ENCODE data around the gene FRAS1.
"Not testable (repeated sequence)": the region's sequence is repeated elsewhere in the genome, so short reads cannot be mapped to it uniquely, and the experiment has no call there.

Gene FRAS1

DNA sequence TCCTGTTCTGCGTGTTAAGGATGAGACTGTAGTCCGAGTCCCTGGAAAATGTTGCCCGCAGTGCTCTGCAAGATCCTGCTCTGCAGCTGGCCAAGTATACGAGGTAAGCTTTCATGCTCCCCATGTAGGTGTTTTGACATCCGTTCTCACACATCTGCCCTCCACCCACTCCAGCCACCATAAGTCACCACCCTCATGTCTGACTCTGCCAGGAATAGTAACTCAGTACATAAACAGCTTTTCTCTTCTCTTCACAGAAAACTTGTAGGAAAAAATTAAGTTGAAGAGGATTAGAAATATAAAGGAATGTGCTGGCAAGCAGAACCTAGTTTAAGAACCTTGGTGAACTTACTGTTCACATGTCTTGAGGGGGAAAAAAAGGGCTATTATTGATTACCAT is 207.9 kb downstream of the FRAS1 start:
- in situ Hi-C loops (cut with HindIII; ENCODE audit: low sequenced_read_pairs): no loop called here

DNA sequence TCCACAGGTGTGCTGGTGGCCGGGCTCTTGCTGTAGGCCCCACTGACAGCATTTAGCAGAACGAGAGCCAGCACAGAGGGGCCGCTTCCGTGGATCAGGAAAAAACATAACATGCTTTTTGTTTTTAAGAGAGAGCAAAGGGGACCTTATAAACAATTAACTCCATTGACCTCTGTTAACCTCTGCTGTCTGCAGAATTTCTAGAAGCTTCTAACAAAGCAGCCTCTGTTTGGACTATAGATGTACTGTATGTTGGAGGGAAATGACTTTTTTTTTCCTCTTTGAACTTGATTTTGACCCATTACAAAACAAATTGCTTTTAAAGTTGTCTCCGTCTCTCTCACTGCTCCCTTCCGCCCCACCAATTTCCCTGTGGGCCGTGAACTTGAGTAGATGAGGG is 210.7 kb downstream of the FRAS1 start:
- in situ Hi-C loops (cut with HindIII; ENCODE audit: low sequenced_read_pairs): no loop called here

DNA sequence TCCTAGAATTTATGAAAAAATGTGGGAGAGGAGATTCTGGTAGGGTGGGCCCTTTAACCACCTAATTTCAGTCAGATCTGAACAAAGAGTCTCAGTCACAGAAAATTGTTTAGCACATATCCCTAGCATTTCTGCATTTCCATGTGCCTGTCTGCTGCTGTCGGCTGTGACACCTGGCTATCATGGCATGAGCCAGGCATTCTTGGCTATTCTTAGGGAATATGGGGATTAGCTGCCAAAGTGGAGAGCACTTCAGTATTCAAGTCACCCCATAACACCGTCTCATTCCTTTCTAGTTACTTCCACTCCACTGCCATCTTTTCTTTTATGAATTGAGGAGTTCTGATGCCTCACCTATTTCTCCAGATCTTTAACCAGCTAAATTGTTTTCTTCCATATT is 211.5 kb downstream of the FRAS1 start:
- in situ Hi-C loops (cut with HindIII; ENCODE audit: low sequenced_read_pairs): no loop called here

DNA sequence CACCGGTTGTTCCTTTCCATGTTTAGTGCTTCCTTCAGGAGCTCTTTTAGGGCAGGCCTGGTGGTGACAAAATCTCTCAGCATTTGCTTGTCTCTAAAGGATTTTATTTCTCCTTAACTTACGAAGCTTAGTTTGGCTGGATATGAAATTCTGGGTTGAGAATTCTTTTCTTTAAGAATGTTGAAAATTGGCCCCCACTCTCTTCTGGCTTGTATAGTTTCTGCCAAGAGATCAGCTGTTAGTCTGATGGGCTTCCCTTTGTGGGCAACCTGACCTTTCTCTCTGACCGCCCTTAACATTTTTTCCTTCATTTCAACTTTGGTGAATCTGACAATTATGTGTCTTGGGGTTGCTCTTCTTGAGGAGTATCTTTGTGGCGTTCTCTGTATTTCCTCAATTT is 218.3 kb downstream of the FRAS1 start:
- in situ Hi-C loops (cut with HindIII; ENCODE audit: low sequenced_read_pairs): not testable (repeated sequence)

DNA sequence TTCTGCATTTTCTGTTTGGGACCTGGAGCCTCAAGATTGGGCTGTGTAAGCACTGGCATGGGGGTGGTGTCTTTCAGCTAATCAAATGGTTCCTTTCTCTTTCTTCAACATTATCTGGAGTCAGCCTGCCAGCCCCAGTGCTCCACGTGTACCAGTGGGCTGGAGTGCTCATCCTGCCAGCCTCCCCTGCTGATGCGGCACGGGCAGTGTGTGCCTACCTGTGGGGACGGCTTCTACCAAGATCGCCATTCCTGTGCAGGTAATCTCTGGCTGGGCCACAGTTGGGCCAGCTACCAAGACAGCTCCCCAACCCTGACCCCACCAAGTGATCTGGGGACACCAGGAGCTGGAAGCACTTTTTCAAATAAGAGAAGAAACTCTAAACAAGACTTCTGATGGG is 229.2 kb downstream of the FRAS1 start:
- in situ Hi-C loops (cut with HindIII; ENCODE audit: low sequenced_read_pairs): no loop called here

DNA sequence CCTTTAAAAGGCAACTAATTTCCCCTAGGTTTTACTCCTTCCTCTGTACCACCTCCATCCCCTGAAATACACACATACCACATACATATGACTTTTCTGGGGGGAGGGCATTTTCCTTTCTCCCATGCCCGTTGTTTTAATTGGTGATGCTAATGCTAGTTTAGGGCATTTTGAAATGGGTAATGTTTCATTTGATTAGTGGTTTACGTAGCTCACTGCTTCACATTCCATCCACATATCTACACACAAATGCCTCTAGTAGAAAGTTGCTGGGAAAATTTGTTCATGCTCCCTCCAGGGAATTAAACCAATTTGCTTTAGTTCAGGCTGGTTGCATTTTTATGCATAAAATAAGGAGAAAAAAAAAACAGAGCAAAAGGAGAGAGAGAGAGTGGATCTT is 231.2 kb downstream of the FRAS1 start:
- in situ Hi-C loops (cut with HindIII; ENCODE audit: low sequenced_read_pairs): no loop called here

DNA sequence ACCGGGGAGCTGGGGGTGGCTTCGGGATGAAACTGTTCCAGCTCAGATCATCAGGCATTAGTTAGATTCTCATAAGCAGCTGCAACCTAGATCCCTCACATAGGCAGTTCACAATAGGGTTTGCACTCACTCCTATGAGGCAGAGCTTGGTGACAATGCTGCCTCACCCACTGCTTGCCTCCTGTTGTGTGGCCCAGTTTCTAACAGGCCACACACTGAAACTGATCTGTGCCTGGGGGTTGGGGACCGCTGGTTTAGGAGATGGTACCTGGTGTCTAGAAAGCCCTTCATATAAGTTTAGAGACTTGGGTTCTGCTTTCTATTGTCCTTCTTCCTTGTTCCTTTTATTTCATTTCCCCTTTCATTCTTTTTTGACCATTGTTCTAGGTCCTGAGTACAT is 234.2 kb downstream of the FRAS1 start:
- in situ Hi-C loops (cut with HindIII; ENCODE audit: low sequenced_read_pairs): no loop called here

DNA sequence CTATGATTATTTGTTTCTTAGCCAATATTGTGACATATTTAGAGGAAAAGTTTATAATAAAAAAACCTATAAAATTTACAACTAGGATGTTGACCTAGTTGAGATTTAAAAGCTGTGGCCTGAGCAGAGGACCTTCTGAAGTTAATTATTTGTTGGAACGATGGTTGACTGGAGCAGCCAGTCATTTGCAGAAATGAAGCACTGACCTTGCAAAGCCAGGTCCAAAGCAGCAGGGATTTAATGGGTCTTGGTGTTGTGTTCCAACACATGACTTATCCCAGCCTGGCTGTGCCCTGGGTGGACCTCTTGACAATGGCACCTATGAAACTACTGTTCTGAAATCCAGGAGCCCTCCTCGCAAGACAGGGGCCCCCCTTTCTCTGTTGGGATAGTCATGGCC is 235.2 kb downstream of the FRAS1 start:
- in situ Hi-C loops (cut with HindIII; ENCODE audit: low sequenced_read_pairs): no loop called here

DNA sequence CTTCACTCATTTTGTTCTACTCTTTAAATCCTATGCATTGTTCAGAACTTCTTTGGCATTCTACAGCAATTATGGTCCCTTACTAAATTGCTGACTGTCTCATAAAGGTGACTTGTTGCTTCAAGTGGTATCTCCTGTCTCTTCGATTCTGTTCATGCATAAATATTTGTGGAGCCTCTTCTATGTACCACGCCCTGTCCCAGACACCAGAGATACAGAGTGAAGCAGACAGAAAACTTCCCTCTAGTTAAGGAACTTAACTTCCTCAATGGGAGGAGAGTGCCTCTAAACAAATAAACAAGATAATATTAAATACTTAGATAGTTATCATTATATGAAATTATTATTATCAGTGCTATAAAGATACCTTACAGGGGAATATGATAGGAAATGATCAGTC is 235.7 kb downstream of the FRAS1 start:
- in situ Hi-C loops (cut with HindIII; ENCODE audit: low sequenced_read_pairs): no loop called here

DNA sequence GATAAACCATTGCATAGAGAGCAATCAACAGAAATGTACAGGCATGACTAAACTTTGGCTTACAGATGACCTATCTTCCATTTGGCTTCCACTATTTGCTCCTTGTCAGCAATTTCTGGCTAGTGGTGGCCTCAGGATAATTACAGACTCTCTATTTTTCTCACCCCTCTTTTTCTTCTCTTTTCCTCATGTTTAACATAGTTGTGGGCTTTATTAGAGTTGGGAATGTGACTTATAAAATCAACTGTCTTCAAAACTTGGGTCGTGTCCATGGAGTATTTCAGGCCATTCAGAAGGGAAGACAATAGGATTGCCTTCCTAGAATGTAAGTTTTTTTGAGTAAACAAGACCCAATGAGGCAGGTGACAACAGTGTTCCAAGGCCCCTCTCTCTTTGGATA is 236.2 kb downstream of the FRAS1 start:
- in situ Hi-C loops (cut with HindIII; ENCODE audit: low sequenced_read_pairs): no loop called here

DNA sequence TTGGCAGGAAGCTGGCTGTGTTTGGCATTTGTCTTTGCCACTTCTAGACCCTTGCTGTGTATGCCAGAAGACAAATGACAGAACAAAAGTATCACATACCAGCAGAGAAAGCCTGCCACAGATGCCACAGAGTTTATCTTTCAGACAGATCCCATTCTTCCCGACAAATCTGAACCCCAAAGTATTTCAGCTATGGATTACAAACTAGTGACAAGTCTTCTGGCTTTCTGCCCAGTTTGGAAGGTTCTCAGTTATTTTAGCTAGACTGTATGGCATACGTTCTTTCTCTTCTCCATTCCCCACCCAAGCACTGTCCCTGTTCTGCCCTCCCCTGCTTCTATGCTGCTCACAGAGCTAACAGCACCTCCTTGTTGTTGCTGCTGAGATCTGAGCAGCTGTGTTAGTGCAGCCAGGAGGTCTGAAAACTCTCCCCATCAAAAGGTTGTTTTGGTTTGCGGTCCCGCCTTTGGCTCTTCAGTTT is 236.7 kb downstream of the FRAS1 start:
- in situ Hi-C loops (cut with HindIII; ENCODE audit: low sequenced_read_pairs): no loop called here

DNA sequence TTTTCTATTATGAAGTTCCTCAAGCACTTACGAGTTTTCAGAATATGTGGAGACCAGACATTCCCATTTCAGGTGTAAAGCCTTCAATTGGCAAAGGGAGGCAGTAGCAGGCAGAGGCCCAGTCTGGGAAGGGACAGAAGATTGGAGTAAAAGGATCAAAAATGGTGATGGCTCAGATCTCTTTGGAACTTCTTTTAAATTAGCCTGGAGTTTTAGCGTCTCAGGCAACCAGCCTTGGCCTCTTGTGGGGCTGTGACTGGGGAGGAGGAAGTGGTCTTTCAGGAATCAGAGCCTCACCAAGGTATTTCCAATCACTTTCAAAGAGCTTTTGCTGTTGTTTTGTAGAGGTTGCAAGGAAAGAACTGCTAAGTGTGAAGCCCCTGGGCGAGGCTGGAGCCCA is 239.1 kb downstream of the FRAS1 start:
- in situ Hi-C loops (cut with HindIII; ENCODE audit: low sequenced_read_pairs): no loop called here

DNA sequence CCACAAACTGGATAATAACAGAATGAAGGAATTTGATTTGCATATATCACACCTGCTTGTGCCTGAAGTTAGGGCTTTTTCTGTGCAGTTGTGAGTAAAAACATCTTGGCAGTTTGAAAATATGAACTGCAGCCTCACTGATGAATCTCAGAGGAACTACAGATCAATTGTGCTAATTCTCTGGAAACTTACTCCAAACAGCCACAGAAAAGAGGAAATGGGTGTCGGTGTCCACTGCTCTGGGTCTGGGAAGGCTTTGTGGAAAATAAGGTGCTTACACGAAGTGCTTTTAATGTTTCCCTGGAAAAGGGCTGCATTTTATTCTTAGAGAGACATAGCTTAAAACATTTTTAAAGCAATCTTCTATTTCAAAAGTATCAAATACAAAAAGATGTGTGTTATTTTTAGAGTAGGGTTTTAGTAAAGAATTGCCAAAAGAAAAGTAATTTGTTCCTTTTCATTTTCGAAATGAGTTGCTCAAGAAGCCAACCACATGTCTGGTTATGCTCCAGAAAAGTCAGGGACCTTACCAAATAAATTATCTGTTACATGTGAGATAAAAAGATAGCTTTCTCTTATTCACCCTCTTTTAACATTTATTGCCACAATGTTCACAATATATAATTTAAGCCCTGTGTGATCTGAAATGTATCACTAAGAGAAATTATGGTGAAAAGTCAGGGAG is 240.1 kb downstream of the FRAS1 start:
- in situ Hi-C loops (cut with HindIII; ENCODE audit: low sequenced_read_pairs): no loop called here

DNA sequence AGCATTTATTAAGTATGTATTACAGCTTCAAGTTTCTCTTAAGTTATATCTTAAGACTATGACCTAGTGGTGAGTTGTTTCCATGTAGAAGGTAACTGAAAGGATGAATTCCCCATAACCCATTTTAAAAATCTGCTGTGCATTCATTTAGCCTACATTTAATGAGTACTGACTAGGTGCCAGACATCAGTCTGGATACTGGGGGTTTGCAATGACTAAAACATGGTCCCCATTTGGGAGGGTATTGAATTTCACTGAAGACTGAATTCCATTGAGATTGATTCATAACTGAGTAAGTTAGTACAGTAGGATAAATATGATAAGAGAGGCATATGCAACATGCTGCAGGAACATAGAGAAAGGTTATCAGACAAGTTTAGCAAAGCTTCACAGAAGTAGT is 241.5 kb downstream of the FRAS1 start:
- in situ Hi-C loops (cut with HindIII; ENCODE audit: low sequenced_read_pairs): no loop called here

DNA sequence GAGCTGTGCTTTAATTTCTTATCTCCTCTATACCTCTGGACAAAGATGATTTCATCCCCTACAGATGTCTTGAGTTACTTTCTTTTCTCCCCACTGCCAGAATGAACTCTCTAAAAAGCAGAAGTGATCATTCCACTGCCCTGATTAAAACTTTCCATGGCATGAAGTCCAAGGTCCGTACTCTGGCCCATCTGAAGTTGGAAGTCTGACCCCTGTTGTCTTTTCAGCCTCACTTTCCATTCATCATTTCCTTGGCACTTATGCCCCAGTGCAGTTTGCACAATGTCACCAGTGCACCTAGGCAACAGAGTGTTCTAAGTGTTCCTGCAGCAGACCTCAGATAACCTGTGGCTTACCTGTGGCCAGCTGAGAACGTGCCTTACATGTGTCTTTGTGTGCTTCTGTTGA is 242.4 kb downstream of the FRAS1 start:
- in situ Hi-C loops (cut with HindIII; ENCODE audit: low sequenced_read_pairs): no loop called here

DNA sequence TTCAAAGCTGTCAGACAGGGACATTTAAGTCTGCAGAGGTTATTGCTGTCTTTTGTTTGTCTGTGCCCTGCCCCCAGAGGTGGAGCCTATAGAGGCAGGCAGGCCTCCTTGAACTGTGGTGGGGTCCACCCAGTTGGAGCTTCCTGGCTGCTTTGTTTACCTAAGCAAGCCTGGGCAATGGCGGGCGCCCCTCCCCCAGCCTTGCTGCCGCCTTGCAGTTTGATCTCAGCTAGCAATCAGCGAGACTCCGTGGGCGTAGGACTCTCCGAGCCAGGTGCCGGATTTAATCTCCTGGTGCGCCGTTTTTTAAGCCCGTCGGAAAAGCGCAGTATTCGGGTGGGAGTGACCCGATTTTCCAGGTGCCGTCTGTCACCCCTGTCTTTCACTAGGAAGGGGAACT is 250.1 kb downstream of the FRAS1 start:
- in situ Hi-C loops (cut with HindIII; ENCODE audit: low sequenced_read_pairs): not testable (repeated sequence)

DNA sequence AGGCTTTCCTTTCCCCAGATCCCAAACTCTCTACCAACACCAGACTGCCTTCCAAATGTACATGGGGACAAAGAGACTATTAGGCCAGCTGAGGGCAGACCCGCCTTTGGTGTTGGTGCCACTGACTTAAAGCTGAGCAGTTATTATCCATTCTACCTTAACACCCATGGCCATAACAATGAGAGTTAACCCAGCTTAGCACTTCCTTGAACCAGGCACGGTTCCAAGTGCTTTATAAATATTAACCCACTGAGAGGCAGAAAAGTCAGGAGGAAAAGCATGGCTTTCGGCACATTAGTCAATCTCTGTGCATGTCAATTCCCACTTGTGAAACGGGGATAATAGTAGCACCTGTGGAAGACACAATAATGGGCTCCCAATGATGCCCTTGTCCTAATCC is 251.4 kb downstream of the FRAS1 start:
- in situ Hi-C loops (cut with HindIII; ENCODE audit: low sequenced_read_pairs): no loop called here

DNA sequence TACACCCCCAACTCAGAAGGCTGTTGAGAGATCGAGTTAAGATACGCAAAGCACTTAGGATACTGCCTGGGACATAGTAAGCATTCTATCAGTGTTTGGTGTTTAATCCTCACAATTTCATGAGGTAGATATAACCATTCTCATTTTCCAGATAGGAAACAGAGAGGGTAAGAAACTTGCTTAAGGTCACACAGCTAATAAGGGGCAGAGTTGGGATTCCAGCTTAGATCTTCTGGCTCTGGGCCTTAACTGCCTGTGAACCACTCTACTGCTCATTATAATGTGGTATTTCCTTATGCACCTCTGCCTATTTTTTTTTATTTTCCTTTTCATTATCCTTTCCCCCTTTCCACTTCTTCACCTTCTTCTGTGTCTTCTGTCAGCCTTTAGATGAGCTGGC is 252.2 kb downstream of the FRAS1 start:
- in situ Hi-C loops (cut with HindIII; ENCODE audit: low sequenced_read_pairs): no loop called here

DNA sequence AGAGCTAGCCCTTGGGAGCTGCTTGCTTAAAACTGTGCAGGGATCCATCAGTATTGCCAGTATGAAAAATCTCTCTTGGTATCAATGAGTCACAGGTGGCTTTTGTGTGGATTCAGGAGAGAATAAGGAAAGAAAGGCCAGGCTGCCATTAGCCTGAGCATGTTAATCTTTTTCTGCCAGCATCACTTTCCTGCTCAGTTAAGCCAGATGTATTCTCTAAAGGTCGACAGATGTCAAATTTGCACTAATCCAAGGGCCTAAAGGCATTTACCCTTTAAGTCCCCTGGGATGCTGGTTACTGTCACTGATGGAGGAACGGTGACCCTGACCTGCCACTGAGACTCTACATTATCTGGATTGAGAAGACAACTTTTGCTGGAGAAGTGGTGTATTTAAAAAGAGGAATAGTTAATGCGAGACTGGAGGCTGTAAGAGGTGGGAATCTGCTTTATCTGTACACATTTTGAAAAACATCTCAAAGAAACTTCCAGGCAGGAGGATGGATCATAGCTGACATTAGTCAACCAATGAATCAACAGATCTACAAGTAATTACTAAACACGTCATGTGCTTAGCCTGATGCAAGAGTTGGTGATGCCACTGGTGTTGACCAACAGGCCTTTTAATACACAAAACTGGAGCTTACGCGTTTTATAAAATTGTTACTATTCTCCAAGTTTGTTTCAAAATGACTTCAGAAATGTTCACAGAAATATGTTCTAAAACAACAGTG is 253.1 kb downstream of the FRAS1 start:
- in situ Hi-C loops (cut with HindIII; ENCODE audit: low sequenced_read_pairs): no loop called here

DNA sequence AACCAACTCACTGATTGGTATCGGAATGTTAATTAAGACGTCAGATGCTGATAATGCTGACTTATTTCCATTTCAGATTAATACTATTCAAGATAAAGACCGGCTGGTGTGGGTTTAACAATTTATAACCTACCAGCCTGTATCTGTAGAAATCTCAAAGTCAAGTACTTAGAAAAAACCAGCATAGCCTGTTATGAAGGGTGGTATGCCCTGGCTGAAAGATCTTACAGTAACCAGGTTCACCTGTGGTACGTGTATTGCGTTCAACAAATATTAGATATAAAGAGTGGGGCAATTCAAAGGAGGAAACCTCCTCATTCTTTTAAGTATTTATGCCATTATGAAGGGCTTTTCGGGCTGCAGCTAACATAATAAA is 253.6 kb downstream of the FRAS1 start:
- in situ Hi-C loops (cut with HindIII; ENCODE audit: low sequenced_read_pairs): no loop called here

DNA sequence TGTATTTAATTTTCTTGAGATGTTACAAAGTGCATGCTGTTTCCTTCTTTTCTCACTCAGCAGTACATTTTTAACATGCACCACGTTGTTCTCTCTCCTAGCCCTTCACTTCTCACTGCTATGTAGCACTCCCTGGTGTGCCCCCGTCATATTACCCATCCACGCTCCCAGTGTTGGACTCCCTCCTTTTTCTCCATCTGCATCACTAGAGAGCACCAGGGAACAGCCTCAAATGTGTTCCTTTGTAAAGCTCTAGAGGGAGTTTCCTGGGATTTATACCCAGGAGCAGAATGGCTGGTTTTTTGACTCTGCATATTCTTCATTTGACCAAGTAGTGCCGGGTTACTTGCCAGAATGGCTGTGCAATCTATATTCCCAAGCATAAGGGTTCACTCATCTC is 254.2 kb downstream of the FRAS1 start:
- in situ Hi-C loops (cut with HindIII; ENCODE audit: low sequenced_read_pairs): no loop called here

DNA sequence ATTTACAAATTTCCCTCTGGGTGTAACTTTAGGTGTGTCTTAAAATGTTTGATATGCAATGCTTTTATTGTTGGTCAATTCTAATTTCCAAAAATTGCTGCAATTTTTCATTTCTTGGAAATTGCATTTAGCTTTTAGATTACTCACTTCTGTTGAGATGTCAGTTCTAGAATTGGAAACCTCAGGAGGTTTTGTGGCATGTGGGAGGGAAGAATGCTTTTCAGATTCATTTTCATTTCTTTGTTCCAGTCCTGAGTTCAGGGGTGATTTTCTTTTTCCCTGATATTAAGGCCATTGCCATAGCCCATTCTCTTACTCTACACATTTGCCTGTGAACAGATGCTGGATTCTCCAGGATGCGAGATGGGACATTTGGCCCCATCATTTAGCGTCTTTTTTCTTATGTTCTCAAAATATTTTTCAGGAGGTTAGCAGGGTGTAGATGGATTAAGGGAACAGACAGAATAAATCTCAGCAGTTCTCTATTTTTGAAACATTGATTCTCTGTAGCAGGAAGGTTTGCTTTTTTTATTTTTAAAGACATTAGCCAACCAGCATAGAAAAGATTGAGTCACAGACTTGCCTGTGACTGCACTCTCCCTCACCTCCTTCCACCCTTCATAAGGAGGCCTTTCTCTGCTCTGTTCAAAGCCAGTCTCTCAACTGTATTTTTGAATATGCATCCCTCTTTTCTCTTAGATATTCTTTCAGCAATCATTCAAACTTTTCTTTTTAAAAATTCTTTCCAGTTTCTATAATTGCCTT is 256.0 kb downstream of the FRAS1 start:
- in situ Hi-C loops (cut with HindIII; ENCODE audit: low sequenced_read_pairs): no loop called here

All from DLD1 (cell line).